Panc1 (cell line): ENCODE data around the gene ZBTB46.

Experiments
- POLR2AphosphoS5 ChIP-seq: IDR thresholded peaks from 2 replicates; pipeline ENCODE4 v1.6.1; 2012; ENCODE audit warnings: mild to moderate bottlenecking, low read depth, low read length, moderate library complexity
- SIN3A ChIP-seq: IDR thresholded peaks from 2 replicates; pipeline ENCODE4 v1.6.1; 2012; ENCODE audit warnings: low read depth, mild to moderate bottlenecking, low read length, moderate library complexity, borderline replicate concordance; ENCODE audit not compliant: insufficient read depth
- TCF7L2 ChIP-seq: IDR thresholded peaks from 2 replicates; pipeline ENCODE4 v1.6.1; 2011; ENCODE audit warnings: mild to moderate bottlenecking, low read depth, low read length, inconsistent platforms
- TF ChIP-seq, protein P1 (sequence below): fragments of 450-650 bp; IDR thresholded peaks from 2 replicates; pipeline ENCODE4 v1.5.1; 2017; ENCODE audit warnings: mild to moderate bottlenecking
- TF ChIP-seq, protein P2 (sequence below), 2 experiments: IDR thresholded peaks; 2 replicates each; pipeline ENCODE4 v1.6.1; 2011 to 2012; ENCODE audit warnings: low read depth in 2 of 2, control low read depth in 1 of 2, low read length in 1 of 2, mild to moderate bottlenecking in 1 of 2, moderate library complexity in 1 of 2; ENCODE audit not compliant: insufficient read depth in 1 of 2

DNA sequence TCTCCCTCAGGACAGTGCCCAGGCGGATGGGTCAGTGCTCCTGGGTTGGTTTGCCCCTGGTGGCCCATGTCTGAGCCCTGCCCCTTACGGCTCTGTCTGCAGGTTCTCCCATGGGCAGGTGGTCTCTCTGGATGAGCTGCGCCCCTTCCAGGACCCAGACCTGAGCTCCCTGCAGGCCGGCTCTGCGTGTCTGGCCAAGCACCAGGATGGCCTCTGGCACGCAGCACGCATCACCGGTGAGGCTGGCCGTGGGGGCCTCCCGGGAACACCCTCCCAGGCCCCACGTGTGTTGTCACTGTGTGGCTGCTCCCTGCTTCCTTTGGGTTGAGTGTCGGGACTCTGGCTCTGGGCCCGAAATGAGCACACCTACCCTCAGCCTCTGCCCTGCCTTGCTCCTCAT is 97.9 kb downstream of the ZBTB46 start:
- TF ChIP-seq, protein P1, sequence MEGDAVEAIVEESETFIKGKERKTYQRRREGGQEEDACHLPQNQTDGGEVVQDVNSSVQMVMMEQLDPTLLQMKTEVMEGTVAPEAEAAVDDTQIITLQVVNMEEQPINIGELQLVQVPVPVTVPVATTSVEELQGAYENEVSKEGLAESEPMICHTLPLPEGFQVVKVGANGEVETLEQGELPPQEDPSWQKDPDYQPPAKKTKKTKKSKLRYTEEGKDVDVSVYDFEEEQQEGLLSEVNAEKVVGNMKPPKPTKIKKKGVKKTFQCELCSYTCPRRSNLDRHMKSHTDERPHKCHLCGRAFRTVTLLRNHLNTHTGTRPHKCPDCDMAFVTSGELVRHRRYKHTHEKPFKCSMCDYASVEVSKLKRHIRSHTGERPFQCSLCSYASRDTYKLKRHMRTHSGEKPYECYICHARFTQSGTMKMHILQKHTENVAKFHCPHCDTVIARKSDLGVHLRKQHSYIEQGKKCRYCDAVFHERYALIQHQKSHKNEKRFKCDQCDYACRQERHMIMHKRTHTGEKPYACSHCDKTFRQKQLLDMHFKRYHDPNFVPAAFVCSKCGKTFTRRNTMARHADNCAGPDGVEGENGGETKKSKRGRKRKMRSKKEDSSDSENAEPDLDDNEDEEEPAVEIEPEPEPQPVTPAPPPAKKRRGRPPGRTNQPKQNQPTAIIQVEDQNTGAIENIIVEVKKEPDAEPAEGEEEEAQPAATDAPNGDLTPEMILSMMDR = no peak
- TF ChIP-seq POLR2AphosphoS5 = no peak
- no peak for TF ChIP-seq SIN3A
- no peak for TF ChIP-seq TCF7L2
- TF ChIP-seq, protein P2, sequence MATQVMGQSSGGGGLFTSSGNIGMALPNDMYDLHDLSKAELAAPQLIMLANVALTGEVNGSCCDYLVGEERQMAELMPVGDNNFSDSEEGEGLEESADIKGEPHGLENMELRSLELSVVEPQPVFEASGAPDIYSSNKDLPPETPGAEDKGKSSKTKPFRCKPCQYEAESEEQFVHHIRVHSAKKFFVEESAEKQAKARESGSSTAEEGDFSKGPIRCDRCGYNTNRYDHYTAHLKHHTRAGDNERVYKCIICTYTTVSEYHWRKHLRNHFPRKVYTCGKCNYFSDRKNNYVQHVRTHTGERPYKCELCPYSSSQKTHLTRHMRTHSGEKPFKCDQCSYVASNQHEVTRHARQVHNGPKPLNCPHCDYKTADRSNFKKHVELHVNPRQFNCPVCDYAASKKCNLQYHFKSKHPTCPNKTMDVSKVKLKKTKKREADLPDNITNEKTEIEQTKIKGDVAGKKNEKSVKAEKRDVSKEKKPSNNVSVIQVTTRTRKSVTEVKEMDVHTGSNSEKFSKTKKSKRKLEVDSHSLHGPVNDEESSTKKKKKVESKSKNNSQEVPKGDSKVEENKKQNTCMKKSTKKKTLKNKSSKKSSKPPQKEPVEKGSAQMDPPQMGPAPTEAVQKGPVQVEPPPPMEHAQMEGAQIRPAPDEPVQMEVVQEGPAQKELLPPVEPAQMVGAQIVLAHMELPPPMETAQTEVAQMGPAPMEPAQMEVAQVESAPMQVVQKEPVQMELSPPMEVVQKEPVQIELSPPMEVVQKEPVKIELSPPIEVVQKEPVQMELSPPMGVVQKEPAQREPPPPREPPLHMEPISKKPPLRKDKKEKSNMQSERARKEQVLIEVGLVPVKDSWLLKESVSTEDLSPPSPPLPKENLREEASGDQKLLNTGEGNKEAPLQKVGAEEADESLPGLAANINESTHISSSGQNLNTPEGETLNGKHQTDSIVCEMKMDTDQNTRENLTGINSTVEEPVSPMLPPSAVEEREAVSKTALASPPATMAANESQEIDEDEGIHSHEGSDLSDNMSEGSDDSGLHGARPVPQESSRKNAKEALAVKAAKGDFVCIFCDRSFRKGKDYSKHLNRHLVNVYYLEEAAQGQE (IDR thresholded peaks at IDR 0.05; ENCODE audit: insufficient read depth in 1 of 2, low read depth in 2 of 2, low read length in 1 of 2) = no peak
